ENCODE results near the gene LAMA2. TPM values are rescaled to one million over a fixed set of nuclear protein-coding genes. Genes with fewer than 3 reads are reported as not detected.

Gene LAMA2
- total RNA-seq, 1 donor from 2014 or later: 0.27 TPM

DNA sequence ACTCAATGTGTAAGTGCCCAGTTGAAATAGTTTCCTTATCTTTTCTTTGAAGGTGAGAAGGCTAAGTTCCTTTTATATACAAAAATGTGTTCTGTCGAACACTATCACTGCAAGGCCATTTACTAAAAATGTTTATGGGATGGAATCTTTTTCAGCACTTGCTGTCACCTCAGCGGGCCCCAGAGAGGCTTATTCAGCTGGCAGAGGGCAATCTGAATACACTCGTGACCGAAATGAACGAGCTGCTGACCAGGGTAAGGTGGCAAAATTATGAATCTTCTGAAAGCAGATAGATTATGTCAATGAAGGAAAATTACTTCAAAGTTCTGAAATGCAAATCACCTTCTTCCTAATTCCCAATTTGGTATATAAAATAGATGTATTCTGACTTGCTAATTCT, 486.8 kb downstream of the LAMA2 start:
- no peaks in the 10 kb centered on the region for H3K9me3 Mint-ChIP-seq
- H3K36me3 Mint-ChIP-seq (ENCODE audit: low read depth): no peaks in the 10 kb centered on the region
- ChIA-PET POLR2A (no interaction called here), CTCF (interaction anchor here (1.1 to 1.7 kb wide), 2 partner anchors 9 to 562 kb away, joined by 6 to 7 read pairs; no protein-coding TSS in a partner anchor)
- H3K27me3 Mint-ChIP-seq: peaks cover 4% of the 10 kb centered on the region
- H3K27ac Mint-ChIP-seq: no peak overlapping the region
- TF ChIP-seq, protein P1, sequence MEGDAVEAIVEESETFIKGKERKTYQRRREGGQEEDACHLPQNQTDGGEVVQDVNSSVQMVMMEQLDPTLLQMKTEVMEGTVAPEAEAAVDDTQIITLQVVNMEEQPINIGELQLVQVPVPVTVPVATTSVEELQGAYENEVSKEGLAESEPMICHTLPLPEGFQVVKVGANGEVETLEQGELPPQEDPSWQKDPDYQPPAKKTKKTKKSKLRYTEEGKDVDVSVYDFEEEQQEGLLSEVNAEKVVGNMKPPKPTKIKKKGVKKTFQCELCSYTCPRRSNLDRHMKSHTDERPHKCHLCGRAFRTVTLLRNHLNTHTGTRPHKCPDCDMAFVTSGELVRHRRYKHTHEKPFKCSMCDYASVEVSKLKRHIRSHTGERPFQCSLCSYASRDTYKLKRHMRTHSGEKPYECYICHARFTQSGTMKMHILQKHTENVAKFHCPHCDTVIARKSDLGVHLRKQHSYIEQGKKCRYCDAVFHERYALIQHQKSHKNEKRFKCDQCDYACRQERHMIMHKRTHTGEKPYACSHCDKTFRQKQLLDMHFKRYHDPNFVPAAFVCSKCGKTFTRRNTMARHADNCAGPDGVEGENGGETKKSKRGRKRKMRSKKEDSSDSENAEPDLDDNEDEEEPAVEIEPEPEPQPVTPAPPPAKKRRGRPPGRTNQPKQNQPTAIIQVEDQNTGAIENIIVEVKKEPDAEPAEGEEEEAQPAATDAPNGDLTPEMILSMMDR (IDR thresholded peaks at IDR 0.05): no peak
- no peaks in the 10 kb centered on the region for H3K4me1 Mint-ChIP-seq
- H3K4me3 Mint-ChIP-seq: no peak overlapping the region
- intact Hi-C loops (cut with micrococcal nuclease): loop anchor here (1.0 to 5.0 kb wide), 4 partner anchors 563 to 1632 kb away; no protein-coding TSS in a partner anchor
- ATAC-seq (ENCODE audit: low read depth): no peak
- DNase-seq: no peak

DNA sequence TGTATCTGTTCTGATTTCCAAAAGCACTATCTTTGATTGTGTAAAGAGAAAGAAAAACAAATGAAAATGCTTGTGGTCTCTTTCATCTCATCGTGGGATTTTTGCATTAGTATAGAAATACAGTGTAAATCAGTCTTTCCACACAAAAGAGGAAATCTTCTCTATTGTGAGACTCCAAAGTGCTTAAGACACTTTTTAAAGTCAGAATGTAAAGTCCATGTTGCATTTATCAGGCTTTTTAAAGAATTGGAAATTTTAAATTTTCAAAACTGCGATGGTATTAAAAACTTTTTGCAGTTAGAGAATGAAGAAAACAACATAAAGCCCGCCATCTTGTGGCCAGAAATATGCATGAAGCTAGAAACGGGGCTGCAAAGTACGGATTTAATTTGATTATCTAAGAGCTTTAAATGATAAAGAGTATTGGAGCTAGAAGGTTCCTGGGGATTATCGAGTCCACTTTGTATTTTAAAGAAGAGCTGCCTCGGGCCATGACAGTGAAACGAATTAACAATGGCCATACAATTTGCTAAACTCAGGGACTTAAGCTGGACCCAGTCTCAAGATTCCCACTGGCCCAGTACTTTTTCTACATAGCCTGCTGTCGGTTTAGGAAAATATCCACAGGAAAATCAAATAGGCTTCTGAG, 487.5 kb downstream of the LAMA2 start:
- ChIA-PET POLR2A (no interaction called here), CTCF (interaction anchor here (0.6 to 1.7 kb wide), 8 partner anchors 9 to 1633 kb away, joined by 3 to 7 read pairs (median 4); no protein-coding TSS in a partner anchor)
- DNase-seq (no peak), ATAC-seq (ENCODE audit: low read depth) (no peak)
- no peaks in the 10 kb centered on the region for H3K9me3 Mint-ChIP-seq
- intact Hi-C loops (cut with micrococcal nuclease): loop anchor here (1.0 to 5.0 kb wide), 4 partner anchors 564 to 1633 kb away; no protein-coding TSS in a partner anchor
- no peaks in the 10 kb centered on the region for H3K36me3 Mint-ChIP-seq (ENCODE audit: low read depth)
- H3K4me1 Mint-ChIP-seq: no peaks in the 10 kb centered on the region
- peaks cover 2% of the 10 kb centered on the region for H3K27me3 Mint-ChIP-seq
- H3K27ac Mint-ChIP-seq: no peak overlapping the region
- H3K4me3 Mint-ChIP-seq: no peak overlapping the region
- TF ChIP-seq, protein P1 (IDR thresholded peaks at IDR 0.05): no peak

DNA sequence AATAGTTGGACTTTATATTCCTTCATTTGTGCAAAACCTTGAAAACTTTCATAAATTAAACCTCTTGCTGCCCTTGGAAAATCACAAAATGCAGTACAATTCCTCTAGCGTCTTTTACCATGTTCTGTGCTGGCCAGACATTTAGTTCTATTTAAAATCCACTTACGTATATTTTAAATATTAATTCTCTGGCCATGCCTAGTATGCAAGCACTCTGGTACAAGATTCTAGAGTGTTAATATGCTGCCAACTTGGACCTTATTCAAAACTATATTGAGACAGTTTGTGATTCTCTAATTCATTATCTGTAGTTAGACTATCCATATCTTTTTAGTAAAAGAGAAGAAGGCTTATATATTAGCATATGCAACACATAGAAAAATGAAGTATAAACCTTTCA, 498.9 kb downstream of the LAMA2 start:
- ATAC-seq (ENCODE audit: low read depth): no peak
- H3K36me3 Mint-ChIP-seq (ENCODE audit: low read depth): no peaks in the 10 kb centered on the region
- TF ChIP-seq, protein P1 (IDR thresholded peaks at IDR 0.05): no peak
- intact Hi-C loops (cut with micrococcal nuclease): no loop called here
- POLR2A ChIA-PET: no interaction called here
- CTCF ChIA-PET: no interaction called here
- DNase-seq: no peak
- H3K4me1 Mint-ChIP-seq: no peaks in the 10 kb centered on the region
- no peaks in the 10 kb centered on the region for H3K9me3 Mint-ChIP-seq
- H3K27ac Mint-ChIP-seq: no peak overlapping the region
- peaks cover 20% of the 10 kb centered on the region for H3K27me3 Mint-ChIP-seq
- no peak overlapping the region for H3K4me3 Mint-ChIP-seq

DNA sequence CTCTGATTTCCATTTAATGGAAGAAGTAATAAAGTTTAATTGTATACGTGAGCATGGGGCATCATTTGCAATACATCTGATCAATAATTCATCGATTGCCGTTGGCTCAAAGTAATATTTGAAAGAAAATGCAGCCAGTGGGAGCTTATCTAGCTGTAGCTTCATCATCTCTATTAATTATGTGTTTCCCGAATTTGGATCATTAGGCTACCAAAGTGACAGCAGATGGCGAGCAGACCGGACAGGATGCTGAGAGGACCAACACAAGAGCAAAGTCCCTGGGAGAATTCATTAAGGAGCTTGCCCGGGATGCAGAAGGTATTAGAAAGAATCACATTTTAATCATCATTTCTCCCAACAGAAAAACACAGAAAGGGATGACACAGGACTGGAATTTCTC, 500.0 kb downstream of the LAMA2 start:
- H3K27me3 Mint-ChIP-seq: peaks cover 19% of the 10 kb centered on the region
- H3K36me3 Mint-ChIP-seq (ENCODE audit: low read depth): no peaks in the 10 kb centered on the region
- H3K9me3 Mint-ChIP-seq: no peaks in the 10 kb centered on the region
- DNase-seq (no peak), ATAC-seq (ENCODE audit: low read depth) (no peak)
- intact Hi-C loops (cut with micrococcal nuclease): no loop called here
- H3K4me3 Mint-ChIP-seq: no peak overlapping the region
- ChIA-PET CTCF (interaction anchor here (1.6 kb wide), 1 partner anchor 11 kb away, joined by 3 read pairs; no protein-coding TSS in a partner anchor), POLR2A (no interaction called here)
- no peaks in the 10 kb centered on the region for H3K4me1 Mint-ChIP-seq
- TF ChIP-seq, protein P1 (IDR thresholded peaks at IDR 0.05): no peak
- H3K27ac Mint-ChIP-seq: no peak overlapping the region

DNA sequence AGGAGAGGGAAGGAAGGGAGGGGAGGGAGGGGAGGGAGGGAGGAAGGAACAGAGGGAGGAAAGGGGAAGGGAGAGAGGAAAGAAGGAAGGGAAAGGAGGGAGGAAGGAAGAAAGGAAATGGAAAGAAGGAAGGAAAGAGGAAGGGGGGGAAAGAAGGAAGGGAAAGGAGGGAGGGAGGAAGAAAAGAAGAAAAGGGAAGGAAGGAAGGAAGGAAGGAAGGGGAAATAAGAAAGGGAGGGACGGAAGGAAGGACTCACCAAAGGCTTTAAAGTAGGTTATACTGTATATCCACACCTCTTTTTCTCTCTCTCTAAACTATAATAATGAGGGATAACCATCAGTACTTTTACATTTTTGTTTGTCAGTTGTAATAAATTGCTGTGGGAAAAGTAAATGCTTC, 502.2 kb downstream of the LAMA2 start:
- intact Hi-C loops (cut with micrococcal nuclease): no loop called here
- CTCF ChIA-PET: no interaction called here
- H3K27ac Mint-ChIP-seq: no peak overlapping the region
- ATAC-seq (ENCODE audit: low read depth) (no peak), DNase-seq (no peak)
- no peaks in the 10 kb centered on the region for H3K36me3 Mint-ChIP-seq (ENCODE audit: low read depth)
- peaks cover 5% of the 10 kb centered on the region for H3K4me1 Mint-ChIP-seq
- no peaks in the 10 kb centered on the region for H3K9me3 Mint-ChIP-seq
- H3K4me3 Mint-ChIP-seq: no peak overlapping the region
- H3K27me3 Mint-ChIP-seq: peaks cover 12% of the 10 kb centered on the region
- POLR2A ChIA-PET: no interaction called here
- TF ChIP-seq, protein P1 (IDR thresholded peaks at IDR 0.05): no peak
